AG04450 (cell line): ENCODE measurements around the gene FHIT. TPM values are rescaled to one million over a fixed set of nuclear protein-coding genes. Genes with fewer than 3 reads are reported as not detected.
"Not testable (repeated sequence)": the region's sequence is repeated elsewhere in the genome, so short reads cannot be mapped to it uniquely, and the experiment has no call there.

Experiments used
- CTCF ChIA-PET: fragments of 300-600, 350-600 bp; formaldehyde crosslinking; extraction: SDS; loops from one replicate; lab custom pipeline; 2022; ENCODE audit warnings: antibody characterized with exemption, inconsistent platforms; lab: Charles Lee
- POLR2A ChIA-PET: fragments of 350-600 bp; formaldehyde crosslinking; extraction: SDS; loops from one replicate; lab custom pipeline; 2021; ENCODE audit warnings: antibody characterized with exemption, inconsistent platforms; lab: Yijun Ruan, JAX
- DNase-seq: peaks from one replicate; pipeline ENCODE4 v3.0.0-alpha.2; 2011; ENCODE audit warnings: low read depth, low spot score
- H3K27ac ChIP-seq: one replicate; pipeline ENCODE4 v1.5.1; 2012; ENCODE audit warnings: low read depth, low read length, control low read depth
- H3K27me3 ChIP-seq: one replicate; pipeline ENCODE4 v1.6.0; 2012; ENCODE audit warnings: low read length; ENCODE audit not compliant: control insufficient read depth, insufficient read depth
- H3K4me3 ChIP-seq: 2 replicates; pipeline ENCODE4 v1.5.1; 2011; ENCODE audit warnings: mild to moderate bottlenecking, low read depth, low read length, control low read depth
- H3K9me3 ChIP-seq: 2 replicates; pipeline ENCODE4 v1.5.1; 2012; ENCODE audit warnings: low read length; ENCODE audit not compliant: control insufficient read depth, insufficient read depth
- polyA plus RNA-seq: library from polyadenylated mRNA; depleted of rRNA; stranded (reverse); fragments of >200 nt; gene quantifications from 2 replicates; pipeline ENCODE4 v1.2.3, GENCODE V29; 2011
- TF ChIP-seq, protein P1 (sequence below): IDR thresholded peaks from 2 replicates; pipeline ENCODE4 v1.5.1; 2011; ENCODE audit warnings: low read depth, low read length, control low read depth, inconsistent platforms

The FHIT gene
- polyA plus RNA-seq, 1 experiment: 0.17 TPM

DNA sequence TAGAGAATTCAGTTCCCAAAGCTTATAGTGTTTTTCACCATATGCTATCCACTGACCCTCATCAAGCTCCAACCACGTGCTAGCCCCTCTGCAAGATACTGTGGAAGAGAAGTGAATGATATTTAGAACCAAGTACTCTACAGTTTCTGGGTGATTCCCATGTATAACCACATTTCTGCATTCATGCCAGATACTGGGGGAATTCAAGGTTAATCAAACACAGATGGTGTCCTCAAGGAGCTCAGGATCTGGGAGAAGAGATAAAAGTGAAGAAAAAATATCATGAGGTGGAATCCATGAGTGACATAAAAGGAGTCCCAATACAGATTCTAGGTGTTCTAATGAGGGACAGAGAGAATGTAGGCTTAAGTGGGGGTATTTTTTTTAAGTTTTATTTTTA, 195.8 kb downstream of the FHIT start:
- TF ChIP-seq, protein P1, sequence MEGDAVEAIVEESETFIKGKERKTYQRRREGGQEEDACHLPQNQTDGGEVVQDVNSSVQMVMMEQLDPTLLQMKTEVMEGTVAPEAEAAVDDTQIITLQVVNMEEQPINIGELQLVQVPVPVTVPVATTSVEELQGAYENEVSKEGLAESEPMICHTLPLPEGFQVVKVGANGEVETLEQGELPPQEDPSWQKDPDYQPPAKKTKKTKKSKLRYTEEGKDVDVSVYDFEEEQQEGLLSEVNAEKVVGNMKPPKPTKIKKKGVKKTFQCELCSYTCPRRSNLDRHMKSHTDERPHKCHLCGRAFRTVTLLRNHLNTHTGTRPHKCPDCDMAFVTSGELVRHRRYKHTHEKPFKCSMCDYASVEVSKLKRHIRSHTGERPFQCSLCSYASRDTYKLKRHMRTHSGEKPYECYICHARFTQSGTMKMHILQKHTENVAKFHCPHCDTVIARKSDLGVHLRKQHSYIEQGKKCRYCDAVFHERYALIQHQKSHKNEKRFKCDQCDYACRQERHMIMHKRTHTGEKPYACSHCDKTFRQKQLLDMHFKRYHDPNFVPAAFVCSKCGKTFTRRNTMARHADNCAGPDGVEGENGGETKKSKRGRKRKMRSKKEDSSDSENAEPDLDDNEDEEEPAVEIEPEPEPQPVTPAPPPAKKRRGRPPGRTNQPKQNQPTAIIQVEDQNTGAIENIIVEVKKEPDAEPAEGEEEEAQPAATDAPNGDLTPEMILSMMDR: no peak
- Histone ChIP-seq H3K27me3 (no peaks in the 10 kb centered on the region), H3K9me3 (no peaks in the 10 kb centered on the region), H3K4me3 (no peak overlapping the region), H3K27ac (no peak overlapping the region)
- no peak for DNase-seq
- ChIA-PET POLR2A (no interaction called here), CTCF (no interaction called here)

DNA sequence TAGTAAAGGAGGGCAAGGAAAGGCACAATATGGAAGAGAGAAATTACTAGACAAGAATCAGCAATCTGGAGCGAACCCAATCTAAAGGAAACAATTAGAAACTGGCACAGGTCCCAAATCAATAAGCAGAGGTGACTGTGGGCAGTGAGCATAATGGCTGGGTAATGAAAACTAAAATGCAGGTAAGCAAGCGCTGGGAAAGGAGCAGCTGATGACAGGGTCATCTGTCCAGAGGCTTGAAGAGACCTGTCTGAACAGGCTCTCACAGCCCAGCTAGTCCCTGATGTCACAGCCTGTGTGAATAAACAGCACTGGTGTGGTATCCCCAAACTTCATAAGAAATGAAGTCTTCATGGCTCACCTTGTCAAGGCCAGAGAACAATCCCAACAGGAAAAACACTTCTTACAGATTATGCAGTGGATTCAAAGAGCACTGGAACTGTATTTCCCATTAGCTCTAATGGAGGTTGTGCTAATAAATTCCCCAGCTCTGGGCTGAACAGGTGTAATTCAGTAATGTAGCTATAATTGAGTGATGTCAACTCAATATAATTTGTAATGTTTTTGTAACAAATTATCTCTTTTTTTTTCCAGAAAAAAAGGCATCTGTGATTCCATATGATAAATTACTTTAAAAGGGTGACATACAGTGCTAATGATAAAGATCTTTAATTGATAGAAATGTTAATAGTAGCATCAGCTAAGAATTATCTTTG, 197.3 kb downstream of the FHIT start:
- POLR2A ChIA-PET: no interaction called here
- CTCF ChIA-PET: no interaction called here

DNA sequence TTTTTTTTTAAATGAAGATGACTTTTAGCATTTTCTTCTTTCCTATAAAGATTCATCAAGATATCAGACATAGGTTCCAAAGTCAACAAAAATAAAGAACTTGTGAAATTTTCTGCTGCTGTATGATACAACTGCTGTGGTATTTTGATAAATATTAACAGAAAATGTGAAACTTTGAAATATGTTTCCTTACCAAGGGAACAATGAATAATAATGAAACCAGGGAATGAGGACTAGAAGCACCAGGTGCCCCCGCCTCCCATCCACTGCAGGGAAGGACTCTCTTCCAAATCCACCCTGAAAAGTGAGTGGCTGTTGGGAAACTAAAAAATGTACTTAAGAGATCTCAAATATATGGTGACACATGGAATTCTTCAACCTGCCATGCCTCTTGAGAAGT, 198.4 kb downstream of the FHIT start:
- no peaks in the 10 kb centered on the region for H3K9me3 ChIP-seq
- DNase-seq: no peak
- POLR2A ChIA-PET: no interaction called here
- no peaks in the 10 kb centered on the region for H3K27me3 ChIP-seq
- no peak overlapping the region for H3K27ac ChIP-seq
- no peak overlapping the region for H3K4me3 ChIP-seq
- CTCF ChIA-PET: no interaction called here
- TF ChIP-seq, protein P1: no peak

More for the DNA sequence above, 197.3 kb downstream of the FHIT start:
- no peaks in the 10 kb centered on the region for H3K9me3 ChIP-seq
- H3K27me3 ChIP-seq: no peaks in the 10 kb centered on the region
- no peak overlapping the region for H3K27ac ChIP-seq
- H3K4me3 ChIP-seq: no peak overlapping the region
- DNase-seq: no peak
- TF ChIP-seq, protein P1: no peak

DNA sequence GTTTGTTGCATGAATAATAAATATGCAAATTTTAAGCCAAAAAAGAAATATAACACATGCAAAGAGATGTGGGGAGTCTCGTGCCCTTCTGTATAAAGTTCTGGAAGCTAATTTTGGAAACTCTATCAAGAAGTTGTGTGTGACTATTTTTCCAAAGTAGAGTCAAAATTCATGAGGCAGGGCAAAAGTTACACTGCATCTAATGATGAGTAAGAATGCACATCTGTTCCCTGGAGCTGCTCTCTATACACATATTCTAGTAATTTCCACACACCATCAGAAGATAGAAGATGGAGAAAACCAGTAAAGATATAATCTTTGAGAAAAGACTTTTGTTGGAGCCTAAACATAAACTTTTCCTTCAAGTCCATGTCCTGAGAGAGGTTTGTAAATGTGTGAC, 199.6 kb downstream of the FHIT start:
- TF ChIP-seq, protein P1: no peak
- POLR2A ChIA-PET: no interaction called here
- CTCF ChIA-PET: no interaction called here
- Histone ChIP-seq H3K27ac (no peak overlapping the region), H3K27me3 (no peaks in the 10 kb centered on the region), H3K4me3 (no peak overlapping the region), H3K9me3 (no peaks in the 10 kb centered on the region)
- DNase-seq: no peak

DNA sequence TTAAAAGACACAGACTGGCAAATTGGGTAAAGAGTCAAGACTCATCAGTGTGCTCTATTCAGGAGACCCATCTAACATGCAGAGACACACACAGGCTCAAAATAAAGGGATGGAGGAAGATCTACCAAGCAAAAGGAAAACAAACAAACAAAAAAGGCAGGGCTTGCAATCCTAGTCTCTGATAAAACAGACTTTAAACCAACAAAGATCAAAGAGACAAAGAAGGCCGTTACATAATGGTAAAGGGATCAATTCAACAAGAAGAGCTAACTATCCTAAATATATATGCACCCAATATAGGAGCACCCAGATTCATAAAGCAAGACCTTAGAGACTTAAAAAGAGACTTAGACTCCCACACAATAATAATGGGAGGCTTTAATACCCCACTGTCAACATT, 206.1 kb downstream of the FHIT start:
- H3K27ac ChIP-seq, DNase-seq, H3K9me3 ChIP-seq, H3K27me3 ChIP-seq, CTCF ChIA-PET, H3K4me3 ChIP-seq, POLR2A ChIA-PET: not testable (repeated sequence)
